ENCODE data around the gene TLE2. TPM values are rescaled to one million over a fixed set of nuclear protein-coding genes. Genes with fewer than 3 reads are reported as not detected.

Gene TLE2
- total RNA-seq: 10 to 100 TPM; 34.5 to 45.2 TPM

DNA sequence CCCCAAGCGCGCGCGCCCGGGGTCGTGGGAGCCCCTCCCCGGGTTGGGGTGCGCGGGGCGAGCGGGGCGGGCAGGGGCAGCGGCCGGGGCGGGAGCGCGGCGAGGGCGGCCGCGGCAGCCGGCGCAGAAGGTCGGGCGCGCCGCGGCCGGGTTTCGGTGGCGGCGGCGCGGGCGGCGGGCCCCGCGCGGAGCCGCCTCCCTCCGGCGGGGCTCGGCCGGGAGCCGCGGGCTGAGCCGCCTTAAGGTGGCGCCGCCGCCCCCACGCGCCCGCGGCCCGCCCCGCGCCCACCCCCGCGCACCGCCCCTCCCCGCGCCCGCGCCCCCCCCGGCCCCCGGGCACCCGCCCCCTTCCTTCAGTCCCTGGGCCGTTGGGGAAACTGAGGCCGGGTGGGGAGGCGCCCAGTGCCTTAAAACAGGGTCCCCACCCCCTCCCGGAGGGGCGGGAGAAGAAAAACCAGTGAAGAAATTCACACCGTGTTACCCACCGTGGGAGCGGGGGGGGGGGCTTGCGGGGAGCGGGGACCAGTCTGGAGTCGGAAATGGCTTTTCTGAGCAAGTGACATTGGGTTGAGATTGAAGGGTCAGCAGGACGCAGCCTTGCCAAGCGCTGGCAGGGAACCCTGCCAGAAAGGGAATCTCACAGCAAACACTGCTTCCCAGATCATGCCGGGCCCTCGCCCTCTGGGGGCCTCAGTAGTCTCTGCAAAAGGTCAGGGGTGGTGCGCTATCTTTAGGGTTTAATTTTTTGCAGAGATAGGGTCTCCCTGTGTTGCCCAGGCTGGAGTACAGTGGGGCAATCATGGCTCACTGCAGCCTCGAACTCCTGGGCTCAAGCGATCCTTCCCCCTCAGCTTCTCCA lies at the start of gene TLE2:
Gene TLE2, minus strand, starts transcription at position 216 of the 859 bp plus-strand sequence. CDS start 376 bp downstream, outside the sequence.
- WGBS, 2 donors: 6 to 26% methylated on average over 8 to 31 of the region's 85 CpGs
- intact Hi-C loops (cut with DNase I): no loop called here
- ATAC-seq (peak; percentile 67), DNase-seq (peak in 3 of 4 donors; percentile 20 to 57 (median 51))
- no peaks in the 10 kb centered on the region for H3K27me3 ChIP-seq
- TF ChIP-seq, protein P1, sequence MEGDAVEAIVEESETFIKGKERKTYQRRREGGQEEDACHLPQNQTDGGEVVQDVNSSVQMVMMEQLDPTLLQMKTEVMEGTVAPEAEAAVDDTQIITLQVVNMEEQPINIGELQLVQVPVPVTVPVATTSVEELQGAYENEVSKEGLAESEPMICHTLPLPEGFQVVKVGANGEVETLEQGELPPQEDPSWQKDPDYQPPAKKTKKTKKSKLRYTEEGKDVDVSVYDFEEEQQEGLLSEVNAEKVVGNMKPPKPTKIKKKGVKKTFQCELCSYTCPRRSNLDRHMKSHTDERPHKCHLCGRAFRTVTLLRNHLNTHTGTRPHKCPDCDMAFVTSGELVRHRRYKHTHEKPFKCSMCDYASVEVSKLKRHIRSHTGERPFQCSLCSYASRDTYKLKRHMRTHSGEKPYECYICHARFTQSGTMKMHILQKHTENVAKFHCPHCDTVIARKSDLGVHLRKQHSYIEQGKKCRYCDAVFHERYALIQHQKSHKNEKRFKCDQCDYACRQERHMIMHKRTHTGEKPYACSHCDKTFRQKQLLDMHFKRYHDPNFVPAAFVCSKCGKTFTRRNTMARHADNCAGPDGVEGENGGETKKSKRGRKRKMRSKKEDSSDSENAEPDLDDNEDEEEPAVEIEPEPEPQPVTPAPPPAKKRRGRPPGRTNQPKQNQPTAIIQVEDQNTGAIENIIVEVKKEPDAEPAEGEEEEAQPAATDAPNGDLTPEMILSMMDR (IDR thresholded peaks at IDR 0.05): no peak
- no peak for TF ChIP-seq POLR2A (IDR thresholded peaks at IDR 0.05)
- H3K4me1 ChIP-seq: peaks cover 21% of the 10 kb centered on the region
- H3K36me3 ChIP-seq (replicated peaks in 1 of 2; ENCODE audit: insufficient read depth in 1 of 2, low read depth in 2 of 2): no peaks in the 10 kb centered on the region
- no peaks in the 10 kb centered on the region for H3K9me3 ChIP-seq
- H3K4me3 ChIP-seq: peak within 1 kb of the TSS; percentile 60 to 93
- H3K27ac ChIP-seq: peak within 1 kb of the TSS; percentile 54 to 77 (median 71)

DNA sequence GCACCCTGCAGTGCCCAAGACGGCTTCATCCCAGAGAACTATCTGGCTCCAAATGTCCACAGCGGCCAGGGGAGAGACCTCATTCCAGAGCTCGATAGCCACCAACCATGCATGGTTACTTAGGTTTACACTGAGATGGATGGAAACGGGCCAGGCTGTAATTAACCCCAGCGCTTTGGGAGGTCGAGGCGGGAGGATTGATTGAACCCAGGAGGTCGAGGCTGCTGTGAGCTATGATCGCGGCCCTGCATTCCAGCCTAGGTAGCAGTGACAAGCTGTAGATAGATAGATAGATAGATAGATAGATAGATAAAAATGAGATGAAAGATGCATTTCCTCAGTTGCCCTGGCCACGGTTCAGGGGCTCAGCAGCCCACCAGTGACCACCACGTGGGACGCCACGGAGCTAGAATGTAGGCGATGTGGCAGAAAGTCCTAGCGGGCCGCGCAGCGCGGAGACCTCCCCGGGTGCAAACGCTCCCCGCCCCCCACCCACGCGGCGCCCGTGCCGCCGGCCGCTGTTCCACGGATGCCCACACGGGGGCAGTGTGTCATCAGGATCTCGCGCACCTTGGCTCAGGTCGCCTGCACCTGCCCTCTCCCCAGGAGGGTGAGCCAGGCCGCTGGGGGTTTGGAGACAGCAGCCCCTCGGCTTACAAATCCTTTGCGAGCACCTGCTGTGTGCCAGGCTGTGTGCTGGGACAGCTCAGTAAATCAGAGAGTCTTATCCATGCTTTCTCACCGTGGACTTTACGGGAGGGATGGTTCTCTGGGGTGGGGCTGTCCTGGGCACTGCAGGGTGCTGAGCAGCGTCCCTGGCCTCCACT lies 46.7 kb upstream of the TLE2 start:
- WGBS, 2 donors: 10 to 15% methylated on average over 17 to 37 of the region's 41 CpGs
- intact Hi-C loops (cut with DNase I): no loop called here
- DNase-seq: peak; percentile 50 to 77 (median 74)
- Histone ChIP-seq H3K27ac (no peak overlapping the region), H3K36me3 (replicated peaks in 1 of 2; ENCODE audit: insufficient read depth in 1 of 2, low read depth in 2 of 2) (no peaks in the 10 kb centered on the region), H3K4me1 (peaks cover 9% of the 10 kb centered on the region), H3K4me3 (no peak overlapping the region), H3K27me3 (no peaks in the 10 kb centered on the region), H3K9me3 (no peaks in the 10 kb centered on the region)
- peak; percentile 88 for ATAC-seq
- TF ChIP-seq, protein P1 (IDR thresholded peaks at IDR 0.05): peak; percentile 86 to 98 (median 93)
- no peak for TF ChIP-seq POLR2A (IDR thresholded peaks at IDR 0.05)

DNA sequence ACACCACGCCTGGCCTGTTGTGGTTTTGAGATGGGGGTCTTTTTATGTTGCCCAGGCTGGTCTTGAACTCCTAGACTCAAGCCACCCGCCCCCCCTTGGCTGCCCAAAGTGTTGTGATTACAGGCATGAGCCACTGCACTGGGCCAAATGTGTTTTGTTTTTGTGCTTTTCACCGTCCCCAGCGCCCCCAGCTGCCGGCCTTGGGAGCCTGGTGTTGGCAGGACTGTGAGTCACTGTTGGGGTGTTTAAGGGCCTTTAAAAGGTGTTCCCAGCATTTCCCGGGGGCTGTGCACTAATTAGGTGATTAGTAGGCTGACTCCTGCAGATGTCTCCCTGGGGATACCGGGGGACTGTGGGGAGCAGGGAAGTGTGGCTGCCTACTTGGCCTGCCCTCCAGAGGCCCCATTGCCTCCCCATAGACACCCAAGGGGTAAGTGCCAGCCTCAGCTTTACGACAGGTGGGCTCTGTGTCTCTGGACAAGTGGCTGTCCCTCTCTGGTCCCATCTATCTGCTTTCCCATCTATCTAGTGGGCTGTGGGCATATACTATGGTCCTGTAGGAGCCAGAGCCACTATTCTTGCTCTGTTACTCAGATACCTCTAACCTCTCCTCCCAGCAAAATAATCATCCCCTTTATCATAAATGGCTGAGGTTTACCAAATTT lies 45.0 kb upstream of the TLE2 start:
- H3K36me3 ChIP-seq (replicated peaks in 1 of 2; ENCODE audit: insufficient read depth in 1 of 2, low read depth in 2 of 2): no peaks in the 10 kb centered on the region
- H3K9me3 ChIP-seq: no peaks in the 10 kb centered on the region
- H3K27me3 ChIP-seq: no peaks in the 10 kb centered on the region
- ATAC-seq (peak; percentile 31), DNase-seq (peak in 3 of 4 donors; percentile 29 to 58 (median 47))
- TF ChIP-seq, protein P1 (IDR thresholded peaks at IDR 0.05): peak in 2 of 7 experiments; percentile 22 to 39
- TF ChIP-seq POLR2A (IDR thresholded peaks at IDR 0.05): no peak
- peaks cover 9% of the 10 kb centered on the region for H3K4me1 ChIP-seq
- 28 to 54% methylated on average over 6 to 8 of the region's 8 CpGs for WGBS, 2 donors
- no peak overlapping the region for H3K27ac ChIP-seq
- no peak overlapping the region for H3K4me3 ChIP-seq
- intact Hi-C loops (cut with DNase I): loop anchor here (5.0 kb wide), 1 partner anchor 38 kb away; no protein-coding TSS in a partner anchor

DNA sequence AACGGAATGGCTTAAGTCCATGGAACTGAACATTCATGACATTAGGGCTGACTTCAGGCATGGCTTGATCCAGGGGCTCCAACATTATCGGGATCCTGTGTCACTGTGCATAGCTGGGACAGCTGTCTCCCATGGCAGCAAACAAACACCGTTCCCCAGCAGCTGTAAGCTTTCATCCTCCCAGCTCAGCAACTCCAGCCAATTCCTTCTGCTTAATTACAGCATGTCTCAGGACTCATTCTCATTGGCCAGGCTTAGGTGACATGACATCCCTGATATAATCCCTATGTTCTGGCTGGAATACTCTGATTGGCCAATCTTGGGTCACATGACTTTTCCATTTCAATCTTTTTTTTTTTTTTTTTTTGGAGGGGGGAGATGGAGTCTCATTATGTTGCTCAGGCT lies 44.1 kb upstream of the TLE2 start:
- ATAC-seq (peak; percentile 24), DNase-seq (peak in 2 of 4 donors; percentile 45 to 48)
- intact Hi-C loops (cut with DNase I): loop anchor here (5.0 kb wide), 1 partner anchor 39 kb away; no protein-coding TSS in a partner anchor
- no peak overlapping the region for H3K4me3 ChIP-seq
- H3K27me3 ChIP-seq: no peaks in the 10 kb centered on the region
- H3K4me1 ChIP-seq: peaks cover 9% of the 10 kb centered on the region
- H3K9me3 ChIP-seq: no peaks in the 10 kb centered on the region
- H3K36me3 ChIP-seq (replicated peaks in 1 of 2; ENCODE audit: insufficient read depth in 1 of 2, low read depth in 2 of 2): no peaks in the 10 kb centered on the region
- TF ChIP-seq POLR2A (IDR thresholded peaks at IDR 0.05): no peak
- H3K27ac ChIP-seq: no peak overlapping the region
- WGBS, 2 donors: 16 to 31% methylated on average over 3 of the region's 3 CpGs
